OCI-LY7 (cell line): ENCODE measurements around the gene STMN3. TPM values are rescaled to one million over a fixed set of nuclear protein-coding genes. Genes with fewer than 3 reads are reported as not detected.
"Not testable (repeated sequence)": the region's sequence is repeated elsewhere in the genome, so short reads cannot be mapped to it uniquely, and the experiment has no call there.

Source experiments
- BruUV-seq: library from RNA; stranded (reverse); fragments of 400-500 nt; replicated peaks from 2 replicates; lab custom pipeline; 2021; lab: Mats Ljungman, UMichigan
- CTCF ChIA-PET: fragments of 300-600 bp; sonication (Branson Sonifier 250); formaldehyde crosslinking; loops from one replicate; lab custom pipeline; 2022; ENCODE audit warnings: antibody characterized with exemption; ENCODE audit not compliant: unreplicated experiment; lab: Charles Lee
- POLR2A ChIA-PET: fragments of 300-600 bp; sonication (Branson Sonifier 250); formaldehyde crosslinking; loops from one replicate; lab custom pipeline; 2022; ENCODE audit warnings: antibody characterized with exemption; lab: Charles Lee
- DNase-seq: peaks from one replicate; pipeline ENCODE4 v3.0.0-alpha.2; 2015; ENCODE audit warnings: low spot score
- H2AFZ ChIP-seq: fragments of 200-600 bp; sonication (generic), shearing (Covaris generic); 2 replicates; pipeline ENCODE4 v1.6.1; 2014; ENCODE audit warnings: mild to moderate bottlenecking, antibody characterized with exemption, low read length, moderate library complexity
- H3K27ac ChIP-seq: fragments of 200-600 bp; sonication (generic); 2 replicates; pipeline ENCODE4 v1.5.1; 2014; ENCODE audit warnings: mixed run types, low read depth, mild to moderate bottlenecking, moderate library complexity, low read length, inconsistent platforms; ENCODE audit not compliant: poor library complexity, severe bottlenecking
- H3K36me3 ChIP-seq: fragments of 200-600 bp; sonication (generic); 2 replicates; pipeline ENCODE4 v1.6.1; 2014; ENCODE audit warnings: mild to moderate bottlenecking, antibody characterized with exemption, low read length, moderate library complexity, mixed read lengths; ENCODE audit not compliant: insufficient read depth
- H3K4me1 ChIP-seq: fragments of 200-600 bp; sonication (generic); 2 replicates; pipeline ENCODE4 v1.5.1; 2014; ENCODE audit warnings: mild to moderate bottlenecking, low read length; ENCODE audit not compliant: insufficient read depth, poor library complexity, severe bottlenecking
- H3K4me2 ChIP-seq: fragments of 200-600 bp; sonication (generic); 2 replicates; pipeline ENCODE4 v1.6.1; 2014; ENCODE audit warnings: mild to moderate bottlenecking, low read length
- H3K4me3 ChIP-seq: fragments of 200-600 bp; sonication (generic); 2 replicates; pipeline ENCODE4 v1.5.1; 2014; ENCODE audit warnings: mild to moderate bottlenecking, low read depth, low read length; ENCODE audit not compliant: poor library complexity, severe bottlenecking
- H3K79me2 ChIP-seq: fragments of 200-600 bp; sonication (generic); 2 replicates; pipeline ENCODE4 v1.6.1; 2016; ENCODE audit warnings: low read depth, mild to moderate bottlenecking, low read length, moderate library complexity, mixed read lengths; ENCODE audit not compliant: insufficient read depth
- H3K9me2 ChIP-seq: fragments of 200-600 bp; sonication (generic); 2 replicates; pipeline ENCODE4 v1.6.1; 2016; ENCODE audit warnings: mild to moderate bottlenecking, low read length, mixed read lengths; ENCODE audit not compliant: insufficient read depth
- H3K9me3 ChIP-seq: fragments of 200-600 bp; sonication (generic); 2 replicates; pipeline ENCODE4 v1.6.1; 2014; ENCODE audit warnings: mild to moderate bottlenecking, mixed run types, low read length, mixed read lengths
- H4K20me1 ChIP-seq: fragments of 200-600 bp; sonication (generic); 2 replicates; pipeline ENCODE4 v1.6.1; 2014; ENCODE audit warnings: mild to moderate bottlenecking, antibody characterized with exemption, low read length, moderate library complexity, mixed read lengths; ENCODE audit not compliant: insufficient read depth
- EZH2phosphoT487 ChIP-seq: fragments of 200-600 bp; sonication (generic); IDR thresholded peaks from 2 replicates; pipeline ENCODE4 v1.6.1; 2018; ENCODE audit warnings: low read depth, borderline replicate concordance, mild to moderate bottlenecking, mixed run types, antibody characterized with exemption, low read length, moderate library complexity, mixed read lengths
- intact Hi-C: fragments of 100-400 bp; cut with micrococcal nuclease; formaldehyde crosslinking; loops from one replicate; pipeline ENCODE4 v1.10.0; 2022; ENCODE audit not compliant: unreplicated experiment
- total RNA-seq, 2 experiments: library from RNA; depleted of rRNA in 1 of 2; stranded (reverse); fragments of >200 nt in 1 of 2; shearing (Covaris generic) in 1 of 2; gene quantifications; 2 replicates each; pipeline ENCODE4 v1.2.3, GENCODE V29; 2014 to 2022
- TF ChIP-seq, protein P1 (sequence below): fragments of 200-600 bp; sonication (generic); conservative IDR thresholded peaks from 2 replicates; pipeline ENCODE4 v1.5.1; 2014; ENCODE audit warnings: mild to moderate bottlenecking, antibody characterized with exemption, low read length, moderate library complexity, mixed read lengths

The STMN3 gene
- total RNA-seq, 2 experiments from 2014 or later = 6.7 TPM

DNA sequence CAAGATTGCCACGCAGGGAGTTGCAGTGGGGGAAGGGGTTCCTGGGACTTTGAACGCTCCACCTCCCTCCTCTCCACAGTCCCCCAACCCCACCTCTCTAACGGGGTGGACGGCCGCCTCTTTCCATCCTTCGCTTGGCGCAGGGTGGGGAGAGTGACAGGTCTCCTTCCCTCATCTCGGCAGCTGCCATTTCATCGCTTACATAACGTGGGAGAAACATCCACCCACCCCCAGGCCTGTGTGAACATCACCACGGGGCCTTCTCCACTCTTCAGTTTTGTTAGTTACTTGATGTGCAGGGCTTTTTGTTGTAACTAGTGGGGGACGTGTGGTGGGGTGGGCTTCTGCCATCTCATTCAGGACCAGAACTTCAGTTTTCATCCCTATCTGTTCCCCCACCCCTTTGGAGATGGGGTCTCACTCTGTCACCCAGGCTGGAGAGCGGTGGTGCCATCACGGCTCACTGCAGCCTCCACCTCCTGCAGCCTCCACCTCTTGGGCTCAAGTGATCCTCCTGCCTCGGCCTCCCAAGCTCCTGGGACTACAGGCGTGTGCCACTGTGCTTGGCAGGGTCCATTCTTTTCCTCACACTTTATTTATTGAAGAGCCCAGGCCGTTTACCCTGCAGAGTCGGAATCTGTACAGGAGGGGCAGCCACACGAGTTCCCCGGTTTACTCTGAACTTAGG is 22.6 kb upstream of the STMN3 start:
- POLR2A ChIA-PET = no interaction called here
- no peaks in the 10 kb centered on the region for H3K9me2 ChIP-seq
- intact Hi-C loops = no loop called here
- H4K20me1 ChIP-seq = no peaks in the 10 kb centered on the region
- no peak for DNase-seq
- CTCF ChIA-PET = no interaction called here
- H3K4me2 ChIP-seq = no peak overlapping the region
- TF ChIP-seq EZH2phosphoT487 = no peak
- TF ChIP-seq, protein P1, sequence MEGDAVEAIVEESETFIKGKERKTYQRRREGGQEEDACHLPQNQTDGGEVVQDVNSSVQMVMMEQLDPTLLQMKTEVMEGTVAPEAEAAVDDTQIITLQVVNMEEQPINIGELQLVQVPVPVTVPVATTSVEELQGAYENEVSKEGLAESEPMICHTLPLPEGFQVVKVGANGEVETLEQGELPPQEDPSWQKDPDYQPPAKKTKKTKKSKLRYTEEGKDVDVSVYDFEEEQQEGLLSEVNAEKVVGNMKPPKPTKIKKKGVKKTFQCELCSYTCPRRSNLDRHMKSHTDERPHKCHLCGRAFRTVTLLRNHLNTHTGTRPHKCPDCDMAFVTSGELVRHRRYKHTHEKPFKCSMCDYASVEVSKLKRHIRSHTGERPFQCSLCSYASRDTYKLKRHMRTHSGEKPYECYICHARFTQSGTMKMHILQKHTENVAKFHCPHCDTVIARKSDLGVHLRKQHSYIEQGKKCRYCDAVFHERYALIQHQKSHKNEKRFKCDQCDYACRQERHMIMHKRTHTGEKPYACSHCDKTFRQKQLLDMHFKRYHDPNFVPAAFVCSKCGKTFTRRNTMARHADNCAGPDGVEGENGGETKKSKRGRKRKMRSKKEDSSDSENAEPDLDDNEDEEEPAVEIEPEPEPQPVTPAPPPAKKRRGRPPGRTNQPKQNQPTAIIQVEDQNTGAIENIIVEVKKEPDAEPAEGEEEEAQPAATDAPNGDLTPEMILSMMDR = no peak
- no peaks in the 10 kb centered on the region for H3K79me2 ChIP-seq
- no TSS peak for BruUV-seq
- H3K27ac ChIP-seq = no peak overlapping the region
- H3K4me3 ChIP-seq = no peak overlapping the region
- H3K36me3 ChIP-seq = peaks cover 48% of the 10 kb centered on the region
- H3K9me3 ChIP-seq = no peaks in the 10 kb centered on the region
- H3K4me1 ChIP-seq = no peaks in the 10 kb centered on the region
- no peak overlapping the region for H2AFZ ChIP-seq

DNA sequence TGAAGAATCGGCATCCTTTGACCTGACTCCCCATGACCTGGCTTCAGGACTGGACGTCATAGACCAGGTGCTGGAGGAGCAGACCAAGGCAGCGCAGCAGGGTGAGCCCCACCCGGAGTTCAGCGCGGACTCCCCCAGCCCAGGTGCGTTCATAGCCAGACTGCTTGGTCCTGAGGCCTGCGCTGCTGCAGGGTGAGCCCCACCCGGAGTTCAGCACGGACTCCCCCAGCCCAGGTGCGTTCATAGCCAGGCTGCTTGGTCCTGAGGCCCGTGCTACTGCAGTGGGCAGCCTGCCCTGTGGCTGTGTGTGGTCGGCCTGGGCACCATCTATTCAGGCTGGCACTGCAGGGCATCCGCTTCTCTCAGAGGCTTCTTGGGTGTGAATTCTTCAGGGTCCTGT is 20.7 kb upstream of the STMN3 start:
- Histone ChIP-seq H4K20me1 (no peaks in the 10 kb centered on the region), H3K27ac (no peak overlapping the region), H3K9me3 (no peaks in the 10 kb centered on the region), H3K4me1 (no peaks in the 10 kb centered on the region), H3K4me2 (no peak overlapping the region), H3K79me2 (no peaks in the 10 kb centered on the region), H3K4me3 (no peak overlapping the region), H2AFZ (no peak overlapping the region), H3K36me3 (peaks cover 55% of the 10 kb centered on the region), H3K9me2 (no peaks in the 10 kb centered on the region)
- BruUV-seq = no TSS peak
- intact Hi-C loops = no loop called here
- TF ChIP-seq, protein P1 = no peak
- TF ChIP-seq EZH2phosphoT487 = no peak
- no peak for DNase-seq
- ChIA-PET POLR2A (no interaction called here), CTCF (no interaction called here)

DNA sequence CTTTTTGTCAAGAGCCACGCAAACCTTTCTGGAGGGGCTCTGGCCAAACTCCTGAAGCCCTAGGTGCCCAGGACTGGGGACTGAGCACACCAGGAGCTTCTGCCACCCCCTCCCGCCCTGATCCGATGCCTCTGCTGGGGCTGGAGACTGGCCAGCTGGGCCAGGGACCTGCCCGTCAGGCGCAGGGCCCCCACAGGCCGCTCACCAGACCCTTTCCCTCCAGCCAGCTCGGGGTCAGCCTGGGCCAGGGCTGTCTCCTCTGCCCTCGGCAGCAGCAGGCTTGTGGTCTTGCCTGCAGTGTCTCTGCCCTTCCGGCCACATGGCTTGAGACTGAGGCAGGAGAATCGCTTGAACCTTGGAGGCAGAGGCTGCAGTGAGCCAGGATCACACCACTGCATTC is 19.4 kb upstream of the STMN3 start:
- TF ChIP-seq, protein P1 = no peak
- no peak for TF ChIP-seq EZH2phosphoT487
- Histone ChIP-seq H3K9me3 (no peaks in the 10 kb centered on the region), H4K20me1 (no peaks in the 10 kb centered on the region), H3K4me3 (no peak overlapping the region), H3K4me1 (no peaks in the 10 kb centered on the region), H3K79me2 (no peaks in the 10 kb centered on the region), H3K9me2 (no peaks in the 10 kb centered on the region), H3K36me3 (peaks cover 59% of the 10 kb centered on the region), H3K4me2 (no peak overlapping the region), H3K27ac (no peak overlapping the region), H2AFZ (no peak overlapping the region)
- intact Hi-C loops = no loop called here
- ChIA-PET POLR2A (no interaction called here), CTCF (no interaction called here)
- no TSS peak for BruUV-seq
- DNase-seq = no peak

DNA sequence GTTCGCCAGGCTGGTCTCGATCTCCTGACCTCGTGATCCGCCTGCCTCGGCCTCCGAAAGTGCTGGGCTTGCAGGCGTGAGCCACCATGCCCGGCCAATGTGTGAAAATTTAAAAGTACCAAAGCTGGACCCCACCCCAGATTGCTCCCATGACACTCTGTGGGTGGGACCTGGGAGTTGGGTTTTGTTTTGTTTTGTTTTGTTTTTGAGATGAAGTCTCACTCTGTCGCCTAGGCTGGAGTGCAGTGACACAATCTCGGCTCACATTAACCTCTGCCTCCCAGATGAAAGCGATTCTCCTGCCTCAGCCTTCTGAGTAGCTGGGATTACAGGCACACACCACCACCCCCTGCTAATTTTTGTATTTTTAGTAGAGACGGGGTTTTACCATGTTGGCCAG is 18.5 kb upstream of the STMN3 start:
- H3K27ac ChIP-seq, H3K9me2 ChIP-seq, H3K79me2 ChIP-seq, POLR2A ChIA-PET, H3K9me3 ChIP-seq, H2AFZ ChIP-seq, BruUV-seq, H3K4me1 ChIP-seq, H3K4me2 ChIP-seq, CTCF ChIA-PET, DNase-seq, intact Hi-C loops, H3K4me3 ChIP-seq, H4K20me1 ChIP-seq: not testable (repeated sequence)
- H3K36me3 ChIP-seq = peaks cover 62% of the 10 kb centered on the region
